ENCODE measurements around the gene OTX1.

DNA sequence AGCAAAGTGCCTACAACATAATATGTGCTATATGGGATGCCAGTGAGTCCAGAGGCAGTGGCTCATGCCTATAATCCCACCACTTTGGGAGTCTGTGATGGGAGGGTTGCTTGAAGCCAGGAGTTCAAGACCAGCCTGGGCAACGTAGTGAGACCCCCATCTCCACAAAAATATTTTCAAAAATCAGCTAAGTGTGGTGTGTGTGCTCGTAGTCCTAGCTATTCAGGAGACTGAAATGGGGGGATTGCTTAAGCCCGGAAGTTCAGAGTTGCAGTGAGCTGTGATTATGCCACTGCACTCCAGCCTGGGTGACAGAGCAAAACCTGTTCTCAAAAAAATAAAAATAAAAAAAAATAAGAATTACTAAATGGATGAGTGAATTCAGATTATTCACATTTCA lies 23.4 kb downstream of the OTX1 start:
- TF ChIP-seq, protein P1, sequence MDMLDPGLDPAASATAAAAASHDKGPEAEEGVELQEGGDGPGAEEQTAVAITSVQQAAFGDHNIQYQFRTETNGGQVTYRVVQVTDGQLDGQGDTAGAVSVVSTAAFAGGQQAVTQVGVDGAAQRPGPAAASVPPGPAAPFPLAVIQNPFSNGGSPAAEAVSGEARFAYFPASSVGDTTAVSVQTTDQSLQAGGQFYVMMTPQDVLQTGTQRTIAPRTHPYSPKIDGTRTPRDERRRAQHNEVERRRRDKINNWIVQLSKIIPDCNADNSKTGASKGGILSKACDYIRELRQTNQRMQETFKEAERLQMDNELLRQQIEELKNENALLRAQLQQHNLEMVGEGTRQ (IDR thresholded peaks at IDR 0.05; ENCODE audit: low read depth, low read length) = no peak
- no peak for TF ChIP-seq POLR2A (IDR thresholded peaks at IDR 0.05; ENCODE audit: low read depth, low read length)
- TF ChIP-seq SMC3 (IDR thresholded peaks at IDR 0.05; ENCODE audit: low read depth, low read length) = no peak
- TF ChIP-seq CTCF (conservative IDR thresholded peaks at IDR 0.05; ENCODE audit: low read depth, low read length) = no peak
- TF ChIP-seq CEBPB (IDR thresholded peaks at IDR 0.05; ENCODE audit: low read depth, low read length) = no peak
- no peak for TF ChIP-seq RAD21 (IDR thresholded peaks at IDR 0.05; ENCODE audit: low read length)

All from IMR-90 (cell line).